HG02763 (cell line): ENCODE results near the gene CECR2.
"Not testable (repeated sequence)": the region's sequence is repeated elsewhere in the genome, so short reads cannot be mapped to it uniquely, and the experiment has no call there.

ENCODE experiments used
- ATAC-seq: cut with Tn5 transposase; IDR thresholded peaks from one replicate; pipeline ENCODE4 v1.9.1; 2021; ENCODE audit warnings: mild to moderate bottlenecking, moderate library complexity; ENCODE audit not compliant: unreplicated experiment

Gene CECR2

GRCh38 chr22:17493419-17493981 is 124.2 kb downstream of the CECR2 start:
- no peak for ATAC-seq

GRCh38 chr22:17496841-17497240 is 127.6 kb downstream of the CECR2 start:
- no peak for ATAC-seq

GRCh38 chr22:17501679-17502285 is 132.5 kb downstream of the CECR2 start:
- no peak for ATAC-seq

- ATAC-seq = no peak
Measured at GRCh38 chr22:17508110-17508509, 138.8 kb downstream of the CECR2 start.

- ATAC-seq = no peak
Measured at GRCh38 chr22:17512960-17513359, 143.7 kb downstream of the CECR2 start.

GRCh38 chr22:17513612-17514011 is 144.4 kb downstream of the CECR2 start:
- no peak for ATAC-seq

- no peak for ATAC-seq
Measured at GRCh38 chr22:17514084-17514483, 144.8 kb downstream of the CECR2 start.

GRCh38 chr22:17518406-17518805 is 149.1 kb downstream of the CECR2 start:
- no peak for ATAC-seq

GRCh38 chr22:17521971-17522370 is 152.7 kb downstream of the CECR2 start:
- ATAC-seq = not testable (repeated sequence)

- no peak for ATAC-seq
Measured at GRCh38 chr22:17523925-17524324, 154.7 kb downstream of the CECR2 start.

GRCh38 chr22:17536269-17536668 is 167.0 kb downstream of the CECR2 start:
- ATAC-seq = no peak

GRCh38 chr22:17537155-17537554 is 167.9 kb downstream of the CECR2 start:
- ATAC-seq = no peak

GRCh38 chr22:17540481-17540880 is 171.2 kb downstream of the CECR2 start:
- ATAC-seq = no peak

- no peak for ATAC-seq
Measured at GRCh38 chr22:17541476-17541875, 172.2 kb downstream of the CECR2 start.

GRCh38 chr22:17542452-17542851 is 173.2 kb downstream of the CECR2 start:
- ATAC-seq = no peak

GRCh38 chr22:17548010-17548755 is 178.9 kb downstream of the CECR2 start:
- no peak for ATAC-seq

- no peak for ATAC-seq
Measured at GRCh38 chr22:17548756-17549035, 179.4 kb downstream of the CECR2 start.

- ATAC-seq = no peak
Measured at GRCh38 chr22:17549183-17549582, 179.9 kb downstream of the CECR2 start.

GRCh38 chr22:17549655-17550054 is 180.4 kb downstream of the CECR2 start:
- ATAC-seq = no peak

- no peak for ATAC-seq
Measured at GRCh38 chr22:17552737-17553136, 183.5 kb downstream of the CECR2 start.

- no peak for ATAC-seq
Measured at GRCh38 chr22:17554814-17555213, 185.6 kb downstream of the CECR2 start.

- ATAC-seq = no peak
Measured at GRCh38 chr22:17559188-17559587, 189.9 kb downstream of the CECR2 start.
